MG63 (cell line): ENCODE results near the gene CCL21. TPM values are rescaled to one million over a fixed set of nuclear protein-coding genes. Genes with fewer than 3 reads are reported as not detected.

Source experiments
- DNase-seq: peaks from one replicate; pipeline ENCODE4 v3.0.0-alpha.2; 2020
- H3K27me3 ChIP-seq: fragments of 250-450 bp; sonication (Bioruptor Pico); 2 replicates; pipeline ENCODE4 v1.5.1; 2020; ENCODE audit warnings: mild to moderate bottlenecking, moderate library complexity
- H3K36me3 ChIP-seq: fragments of 250-450 bp; sonication (Bioruptor Pico); 2 replicates; pipeline ENCODE4 v1.5.1; 2020; ENCODE audit warnings: mild to moderate bottlenecking, moderate library complexity
- H3K4me3 ChIP-seq: fragments of 250-450 bp; sonication (Bioruptor Pico); 2 replicates; pipeline ENCODE4 v1.5.1; 2020; ENCODE audit warnings: mild to moderate bottlenecking, moderate library complexity
- H3K9me3 ChIP-seq: fragments of 250-450 bp; sonication (Bioruptor Pico); 2 replicates; pipeline ENCODE4 v1.5.1; 2020; ENCODE audit warnings: mild to moderate bottlenecking, moderate library complexity
- total RNA-seq: library from RNA; depleted of rRNA; stranded (reverse); fragments of >200 nt; shearing (Covaris generic); gene quantifications from 2 replicates; pipeline ENCODE4 v1.2.3, GENCODE V29; 2014; ENCODE audit warnings: low replicate concordance; rRNA removed

CCL21 gene
- total RNA-seq, 1 experiment from 2014 or later = not detected

- no peaks in the 10 kb centered on the region for H3K36me3 ChIP-seq
- no peaks in the 10 kb centered on the region for H3K9me3 ChIP-seq
- H3K4me3 ChIP-seq = no peak overlapping the region
- DNase-seq = no peak
- no peaks in the 10 kb centered on the region for H3K27me3 ChIP-seq
Observed at GRCh38 chr9:34659592-34660253, 50.2 kb downstream of the CCL21 start.

Other genes starting within 250 kb of the CCL21 start
- gene ENHO, start 187.1 kb downstream of the CCL21 start, total RNA-seq = 0.20 TPM in 1 of 2 replicates, not detected in the other
- not detected in 2 replicates for gene CNTFR, start 120.4 kb downstream of the CCL21 start, total RNA-seq
- gene RPP25L, start 98.0 kb downstream of the CCL21 start, total RNA-seq = 18.7 and 30.0 TPM in 2 replicates
- 91.0 and 107 TPM in 2 replicates for gene DCTN3, start 89.6 kb downstream of the CCL21 start, total RNA-seq
- gene ARID3C, start 81.1 kb downstream of the CCL21 start, total RNA-seq = 0.16 TPM in 1 of 2 replicates, not detected in the other
- 106 and 115 TPM in 2 replicates for gene SIGMAR1, start 72.3 kb downstream of the CCL21 start, total RNA-seq
- 8.2 and 9.9 TPM in 2 replicates for gene GALT, start 63.5 kb downstream of the CCL21 start, total RNA-seq
- 10.2 and 16.9 TPM in 2 replicates for gene IL11RA, start 58.0 kb downstream of the CCL21 start, total RNA-seq
- gene CCL27, start 47.5 kb downstream of the CCL21 start, total RNA-seq = not detected in 2 replicates
- not detected in 2 replicates for gene CCL19, start 18.9 kb downstream of the CCL21 start, total RNA-seq
- gene PHF24, start 248.1 kb upstream of the CCL21 start, total RNA-seq = not detected in 2 replicates